H1 (cell line): ENCODE measurements around the gene CAD. TPM values are rescaled to one million over a fixed set of nuclear protein-coding genes. Genes with fewer than 3 reads are reported as not detected.

Source experiments
- CTCF ChIA-PET: fragments of 300-600 bp; sonication (Branson Sonifier 250); formaldehyde crosslinking; loops from one replicate; lab custom pipeline; 2021; ENCODE audit not compliant: partially characterized antibody; lab: Charles Lee
- POLR2A ChIA-PET: fragments of 300-600 bp; sonication (Branson Sonifier 250); formaldehyde crosslinking; loops from one replicate; lab custom pipeline; 2021; ENCODE audit warnings: inconsistent platforms; ENCODE audit not compliant: partially characterized antibody; lab: Charles Lee
- DNase-seq, 2 experiments: peaks; one replicate each; pipeline versions ENCODE4 v3.0.0 to v3.0.0-alpha.2; 2010 to 2022; ENCODE audit warnings: low spot score in 2 of 2, low read depth in 1 of 2, mixed read lengths in 1 of 2
- FAIRE-seq: peaks from 2 replicates; lab custom pipeline; 2011; peaks lifted over from hg19 to GRCh38; lab: Jason Lieb, UNC
- H2AFZ ChIP-seq: 2 replicates; pipeline ENCODE4 v1.8.1; 2012; ENCODE audit warnings: low read length, inconsistent platforms
- H2AK5ac ChIP-seq: 2 replicates; pipeline ENCODE4 v1.6.1; 2013; ENCODE audit warnings: low read depth, low read length
- H2BK120ac ChIP-seq: replicated peaks from 2 replicates; pipeline ENCODE3; 2013; ENCODE audit warnings: low read depth, low read length, inconsistent platforms
- H2BK12ac ChIP-seq: 2 replicates; pipeline ENCODE4 v1.6.1; 2013; ENCODE audit warnings: low read depth, low read length
- H2BK15ac ChIP-seq: 2 replicates; pipeline ENCODE4 v1.6.1; 2013; ENCODE audit warnings: low read length
- H2BK20ac ChIP-seq: 2 replicates; pipeline ENCODE4 v1.6.1; 2013; ENCODE audit warnings: low read length
- H2BK5ac ChIP-seq: 2 replicates; pipeline ENCODE4 v1.6.1; 2013; ENCODE audit warnings: low read depth, low read length
- H3K14ac ChIP-seq: 2 replicates; pipeline ENCODE4 v1.6.1; 2013; ENCODE audit warnings: inconsistent platforms; ENCODE audit not compliant: insufficient read length
- H3K18ac ChIP-seq: 2 replicates; pipeline ENCODE4 v1.6.1; 2013; ENCODE audit warnings: low read length; ENCODE audit errors: extremely low read depth
- H3K23ac ChIP-seq: 2 replicates; pipeline ENCODE4 v1.6.1; 2013; ENCODE audit warnings: inconsistent platforms; ENCODE audit not compliant: insufficient read length
- H3K23me2 ChIP-seq: 2 replicates; pipeline ENCODE4 v1.6.1; 2013; ENCODE audit warnings: low read depth, low read length
- H3K27ac ChIP-seq: 2 replicates; pipeline ENCODE4 v1.6.1; 2011; ENCODE audit warnings: low read depth, low read length, inconsistent platforms
- H3K27me3 ChIP-seq, 4 experiments: replicated peaks in 1 of 4; 1 replicate in 1 of 4; 2 replicates in 3 of 4; pipeline versions ENCODE4 v1.6.1 to v1.8.1; 2011 to 2013; ENCODE audit warnings: low read length in 3 of 4, mild to moderate bottlenecking in 3 of 4, inconsistent platforms in 2 of 4, mixed read lengths in 2 of 4, moderate library complexity in 1 of 4; ENCODE audit not compliant: control insufficient read depth in 3 of 4, insufficient read depth in 3 of 4; ENCODE audit errors: extremely low read depth in 1 of 4
- H3K36me3 ChIP-seq, 4 experiments: 2 replicates each; pipeline versions ENCODE4 v1.6.1 to v1.8.1; 2011 to 2013; ENCODE audit warnings: mild to moderate bottlenecking in 4 of 4, low read length in 3 of 4, moderate library complexity in 2 of 4, control low read depth in 1 of 4, inconsistent platforms in 1 of 4; ENCODE audit not compliant: insufficient read depth in 4 of 4, control insufficient read depth in 2 of 4
- H3K4ac ChIP-seq: replicated peaks from 2 replicates; pipeline ENCODE3; 2013; ENCODE audit warnings: low read length, low read depth, mixed read lengths, inconsistent platforms; ENCODE audit not compliant: insufficient read length
- H3K4me1 ChIP-seq, 4 experiments: replicated peaks in 1 of 4; 1 replicate in 1 of 4; 2 replicates in 3 of 4; pipeline versions ENCODE4 v1.6.1 to v1.8.1; 2011 to 2013; ENCODE audit warnings: low read length in 3 of 4, inconsistent platforms in 2 of 4, mixed read lengths in 1 of 4; ENCODE audit not compliant: insufficient read depth in 4 of 4, control insufficient read depth in 3 of 4
- H3K4me2 ChIP-seq, 2 experiments: 2 replicates each; pipeline versions ENCODE4 v1.6.1 to v1.8.1; 2011 to 2013; ENCODE audit warnings: low read depth in 2 of 2, low read length in 2 of 2, control low read depth in 1 of 2, inconsistent platforms in 1 of 2, mild to moderate bottlenecking in 1 of 2; ENCODE audit not compliant: insufficient read depth in 1 of 2
- H3K4me3 ChIP-seq, 4 experiments: fragments of 200-600, 300-600 bp in 1 of 4; sonication (generic), shearing (Covaris generic), sonication (Bioruptor Twin) in 1 of 4; 2 replicates each; pipeline versions ENCODE4 v1.5.1 to v1.8.1; 2011 to 2016; ENCODE audit warnings: low read length in 4 of 4, low read depth in 3 of 4, control low read depth in 2 of 4, inconsistent platforms in 2 of 4, mild to moderate bottlenecking in 2 of 4, mixed read lengths in 1 of 4, moderate library complexity in 1 of 4; ENCODE audit not compliant: insufficient read depth in 2 of 4; ENCODE audit errors: extremely low read depth in 1 of 4
- H3K56ac ChIP-seq: replicated peaks from 2 replicates; pipeline ENCODE3; 2013; ENCODE audit warnings: low read depth, mild to moderate bottlenecking, mixed read lengths, low read length, inconsistent platforms; ENCODE audit not compliant: insufficient read length
- H3K79me1 ChIP-seq: 2 replicates; pipeline ENCODE4 v1.6.1; 2013; ENCODE audit warnings: low read depth, low read length, control low read depth
- H3K79me2 ChIP-seq, 2 experiments: 2 replicates each; pipeline versions ENCODE4 v1.6.1 to v1.8.1; 2012 to 2013; ENCODE audit warnings: low read length in 2 of 2, mild to moderate bottlenecking in 2 of 2, inconsistent platforms in 1 of 2; ENCODE audit not compliant: insufficient read depth in 2 of 2, control insufficient read depth in 1 of 2
- H3K9ac ChIP-seq, 4 experiments: replicated peaks in 1 of 4; 1 replicate in 1 of 4; 2 replicates in 3 of 4; pipeline versions ENCODE4 v1.6.1 to v1.8.1; 2011 to 2013; ENCODE audit warnings: low read depth in 3 of 4, low read length in 3 of 4, control low read depth in 2 of 4, mild to moderate bottlenecking in 2 of 4, moderate library complexity in 2 of 4, inconsistent platforms in 1 of 4; ENCODE audit errors: extremely low read depth in 1 of 4
- H3K9me3 ChIP-seq, 2 experiments: 2 replicates each; pipeline versions ENCODE4 v1.6.1 to v1.8.1; 2012 to 2013; ENCODE audit warnings: mild to moderate bottlenecking in 2 of 2, moderate library complexity in 2 of 2, control low read depth in 1 of 2, inconsistent platforms in 1 of 2, low read depth in 1 of 2, low read length in 1 of 2, mixed read lengths in 1 of 2; ENCODE audit not compliant: insufficient read depth in 2 of 2
- H4K20me1 ChIP-seq, 2 experiments: replicated peaks in 1 of 2; 2 replicates each; pipeline versions ENCODE3 to v1.8.1; 2011 to 2013; ENCODE audit warnings: inconsistent platforms in 2 of 2, low read length in 2 of 2, mild to moderate bottlenecking in 1 of 2; ENCODE audit not compliant: insufficient read depth in 2 of 2, control insufficient read depth in 1 of 2
- H4K5ac ChIP-seq: 2 replicates; pipeline ENCODE4 v1.6.1; 2013; ENCODE audit warnings: low read length, low read depth, mixed read lengths, inconsistent platforms; ENCODE audit not compliant: insufficient read length
- H4K8ac ChIP-seq: 2 replicates; pipeline ENCODE4 v1.8.0; 2013; ENCODE audit warnings: mild to moderate bottlenecking, moderate library complexity, low read length, inconsistent platforms; ENCODE audit not compliant: insufficient read depth; ENCODE audit errors: extremely low read depth
- H4K91ac ChIP-seq: replicated peaks from 2 replicates; pipeline ENCODE3; 2013; ENCODE audit warnings: low read length, mixed read lengths, inconsistent platforms; ENCODE audit not compliant: insufficient read length
- ASH2L ChIP-seq: fragments of 200-600, 300-600 bp; sonication (generic); IDR thresholded peaks from one replicate; pipeline ENCODE4 v1.7.1; 2017; ENCODE audit warnings: low read length
- BCL11A ChIP-seq, 2 experiments: IDR thresholded peaks; one replicate each; pipeline ENCODE4 v1.6.1; 2011; ENCODE audit warnings: low read depth in 2 of 2, low read length in 2 of 2, mild to moderate bottlenecking in 2 of 2
- BRCA1 ChIP-seq: IDR thresholded peaks from 2 replicates; pipeline ENCODE4 v1.6.1; 2012; ENCODE audit warnings: low read depth, low read length, improper control_type of control experiment
- GABPA ChIP-seq: IDR thresholded peaks from 2 replicates; pipeline ENCODE4 v1.6.1; 2011; ENCODE audit warnings: mild to moderate bottlenecking, low read length, moderate library complexity, borderline replicate concordance; ENCODE audit not compliant: insufficient read depth
- JUN ChIP-seq: IDR thresholded peaks from 2 replicates; pipeline ENCODE4 v1.6.1; 2011; ENCODE audit warnings: low read depth, mild to moderate bottlenecking, improper control_type of control experiment, low read length
- KDM4A ChIP-seq: IDR thresholded peaks from one replicate; pipeline ENCODE4 v1.7.1; 2012; ENCODE audit warnings: low read depth, mild to moderate bottlenecking, moderate library complexity, low read length, inconsistent platforms; ENCODE audit not compliant: severe bottlenecking
- RBBP5 ChIP-seq: IDR thresholded peaks from 2 replicates; pipeline ENCODE4 v1.7.1; 2012; ENCODE audit warnings: low read depth, mild to moderate bottlenecking, inconsistent platforms, low read length, moderate library complexity, borderline replicate concordance
- TAF1 ChIP-seq: IDR thresholded peaks from 2 replicates; pipeline ENCODE4 v1.6.1; 2011; ENCODE audit warnings: mild to moderate bottlenecking, low read depth, low read length
- WGBS, 2 experiments: shearing (Covaris generic) in 1 of 2; methylation state at CpG; one replicate each; pipeline versions ENCODE4 v1.1.6 to v1.1.7; 2013 to 2015; ENCODE audit warnings: low lambda C conversion rate in 2 of 2, mixed read lengths in 2 of 2, inconsistent platforms in 1 of 2, low coverage in 1 of 2, missing lambda C conversion rate in 1 of 2; ENCODE audit not compliant: insufficient replicate concordance in 2 of 2, insufficient coverage in 1 of 2, insufficient read length in 1 of 2; ENCODE audit errors: extremely low coverage in 1 of 2, missing lambda C conversion rate in 1 of 2; 5-methylcytosine and 5-hydroxymethylcytosine counted together
- polyA plus RNA-seq, 7 experiments: library from polyadenylated mRNA; depleted of rRNA in 3 of 7; stranded (reverse) in 5 of 7; unstranded in 2 of 7; fragments of >200 nt in 5 of 7; fragments of 200-250 nt in 2 of 7; gene quantifications; 1 replicate in 5 of 7; 2 replicates in 1 of 7; 4 replicates in 1 of 7; pipeline versions ENCODE4 v1.2.1 to v1.2.3, GENCODE V29; 2011 to 2013; ENCODE audit warnings: missing spikeins in 2 of 7, mixed read lengths in 2 of 7
- total RNA-seq: library from RNA; stranded (reverse); fragmentation: NEBNext Ultra II Directional; extraction: Animal tissue kit (Norgen Biotek cat#: 25700); gene quantifications from 2 replicates; pipeline ENCODE4 v1.2.1, GENCODE V29; 2021
- TF ChIP-seq, protein P1 (sequence below): IDR thresholded peaks from 2 replicates; pipeline ENCODE4 v1.6.1; 2012; ENCODE audit warnings: low read length, inconsistent platforms

Gene CAD
- total and polyA plus RNA-seq, 2 of the 8 experiments (the other 6 are each of a cell fraction or from before 2014, with no cell fraction given): 130 to 146 TPM

DNA sequence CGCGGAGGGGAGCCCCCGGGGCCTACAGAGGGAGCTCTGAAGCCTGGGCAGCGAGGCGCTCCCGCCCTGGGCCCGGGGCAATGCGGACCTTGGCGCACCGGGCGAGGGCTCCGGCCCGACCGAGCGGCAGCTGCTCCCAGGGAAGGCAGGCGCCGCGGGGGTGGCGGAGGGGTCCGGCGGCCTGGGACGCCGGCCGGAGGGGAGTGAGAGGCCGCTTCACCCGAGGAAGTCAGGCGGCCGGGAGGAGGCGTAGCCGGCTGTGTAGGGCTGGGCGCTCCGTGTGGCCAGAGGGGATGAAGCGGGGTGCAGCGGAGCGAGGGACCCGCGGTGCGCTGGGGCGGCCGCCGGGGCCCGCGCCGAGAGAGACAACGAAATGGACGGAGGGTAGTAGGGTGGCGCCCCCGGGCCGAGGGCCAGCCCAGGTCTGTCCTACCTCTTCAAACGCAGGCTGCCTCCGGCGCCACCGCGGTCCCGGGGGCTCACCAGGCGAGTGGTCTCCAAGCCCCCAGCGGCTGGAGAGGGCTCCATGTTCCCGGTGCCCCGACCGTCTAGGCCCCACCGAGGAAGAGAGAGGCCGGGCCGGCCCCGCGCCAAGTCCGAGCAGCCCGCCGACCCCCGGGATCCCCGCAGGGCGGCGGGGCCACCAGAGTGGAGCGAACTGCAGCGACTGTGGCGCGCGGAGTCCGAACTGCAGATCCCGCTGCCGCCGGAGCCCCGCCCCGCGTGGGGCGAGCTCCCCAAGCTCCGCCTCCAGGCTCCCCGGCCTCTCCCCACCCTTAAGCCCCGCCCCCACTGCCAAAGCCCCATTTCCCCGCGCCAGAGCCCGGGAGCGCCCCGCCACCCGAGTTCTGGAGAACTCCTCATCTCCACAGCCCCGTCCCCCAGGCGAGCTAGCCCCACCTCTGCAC, 45.5 kb downstream of the CAD start, which contains the start of gene SLC30A3:
Gene SLC30A3, minus strand, starts transcription at position 669 of the 908 bp plus-strand sequence. Its CDS starts 141 bp downstream, at position 528.
- Histone ChIP-seq H2AK5ac (no peak within 1 kb of the TSS), H2BK15ac (no peak within 1 kb of the TSS), H2BK120ac (no peak within 1 kb of the TSS), H3K4ac (no peak within 1 kb of the TSS), H3K4me2 (peak within 1 kb of the TSS; percentile 88 to 99), H3K23ac (no peak within 1 kb of the TSS), H3K4me1 (peaks cover 3 to 19% (median 14%) of the 10 kb centered on the region in 4 experiments), H3K27ac (no peak within 1 kb of the TSS), H2BK20ac (no peak within 1 kb of the TSS), H2BK5ac (no peak within 1 kb of the TSS; the same call in 1 of the 2 replicates), H2BK12ac (peak within 1 kb of the TSS; percentile 68; the same call in 1 of the 2 replicates), H3K79me1 (no peaks in the 10 kb centered on the region), H2AFZ (peak within 1 kb of the TSS; percentile 56; the same call in 1 of the 2 replicates), H3K14ac (no peak within 1 kb of the TSS), H4K91ac (peak within 1 kb of the TSS; percentile 14), H3K56ac (no peak within 1 kb of the TSS), H3K9me3 (no peaks in the 10 kb centered on the region), H3K9ac (peak within 1 kb of the TSS in 2 of 4 experiments; percentile 4 to 65; a peak in 3 of 7 replicates), H3K79me2 (peaks cover 0 to 2% of the 10 kb centered on the region in 2 experiments; a peak in 1 of 4 replicates), H4K8ac (peak within 1 kb of the TSS; percentile 78), H3K36me3 (no peaks in the 10 kb centered on the region), H4K20me1 (peaks cover 0 to 8% of the 10 kb centered on the region in 2 experiments), H3K18ac (peak within 1 kb of the TSS; percentile 78), H4K5ac (no peak within 1 kb of the TSS), H3K23me2 (peaks cover 19% of the 10 kb centered on the region; the same call in 1 of the 2 replicates), H3K27me3 (peaks cover 39 to 73% (median 61%) of the 10 kb centered on the region in 4 experiments), H3K4me3 (peak within 1 kb of the TSS; percentile 60 to 85 (median 63))
- ChIA-PET CTCF (interaction anchor here (0.7 to 14.1 kb wide), 14 partner anchors 9 to 165 kb away, joined by 3 to 288 read pairs (median 5); partner anchors contain the start of genes DNAJC5G, PREB and TRIM54), POLR2A (interaction anchor here (1.1 to 8.2 kb wide), 8 partner anchors 11 to 51 kb away, joined by 3 to 71 read pairs (median 4); partner anchors contain the start of genes ATRAID, CAD, DNAJC5G and SLC5A6)
- DNase-seq (peak in 1 of 2 experiments; percentile 80), FAIRE-seq (no peak)
- 3% methylated on average over 28 of the region's 96 CpGs; no CpG with 5 or more reads in 1 of the 2 experiments for WGBS, 2 experiments
- TF ChIP-seq ASH2L (peak; percentile 64), BRCA1 (no peak), KDM4A (peak; percentile 99), BCL11A (IDR thresholded peaks at IDR 0.05; ENCODE audit: low read depth in 2 of 2, low read length in 2 of 2) (no peak), JUN (no peak), GABPA (no peak), RBBP5 (no peak), TAF1 (0 out of 2 replicates have a peak, but pooled peaks have one; percentile 30)
- TF ChIP-seq, protein P1, sequence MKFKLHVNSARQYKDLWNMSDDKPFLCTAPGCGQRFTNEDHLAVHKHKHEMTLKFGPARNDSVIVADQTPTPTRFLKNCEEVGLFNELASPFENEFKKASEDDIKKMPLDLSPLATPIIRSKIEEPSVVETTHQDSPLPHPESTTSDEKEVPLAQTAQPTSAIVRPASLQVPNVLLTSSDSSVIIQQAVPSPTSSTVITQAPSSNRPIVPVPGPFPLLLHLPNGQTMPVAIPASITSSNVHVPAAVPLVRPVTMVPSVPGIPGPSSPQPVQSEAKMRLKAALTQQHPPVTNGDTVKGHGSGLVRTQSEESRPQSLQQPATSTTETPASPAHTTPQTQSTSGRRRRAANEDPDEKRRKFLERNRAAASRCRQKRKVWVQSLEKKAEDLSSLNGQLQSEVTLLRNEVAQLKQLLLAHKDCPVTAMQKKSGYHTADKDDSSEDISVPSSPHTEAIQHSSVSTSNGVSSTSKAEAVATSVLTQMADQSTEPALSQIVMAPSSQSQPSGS: no peak
